Stimulated activated effector memory CD8-positive, alpha-beta T cell treated with anti-CD3 and anti-CD28 coated beads, Interleukin-12 subunit alpha, Interleukin-12 subunit beta, amount 100 ng/mL, for 72 hours (primary cell): Measurements from ENCODE around the gene PAPPA2.

Source experiments
- ATAC-seq: fragments of 150-1000 bp; cut with Tn5 transposase; 2 replicates; pipeline ENCODE4 v1.10.0; 2021
- DNase-seq, 2 donors: peaks; one replicate each; pipeline ENCODE4 v3.0.0; 2021 to 2022; ENCODE audit warnings: low spot score in 2 of 2
- H3K27ac Mint-ChIP-seq: one replicate; pipeline ENCODE4 v1.8.0; 2022; ENCODE audit warnings: mild to moderate bottlenecking, mixed read lengths
- H3K36me3 Mint-ChIP-seq: one replicate; pipeline ENCODE4 v1.8.0; 2022; ENCODE audit warnings: mild to moderate bottlenecking, mixed read lengths
- H3K4me1 Mint-ChIP-seq: one replicate; pipeline ENCODE4 v1.8.0; 2022; ENCODE audit warnings: mixed read lengths
- H3K4me3 Mint-ChIP-seq: one replicate; pipeline ENCODE4 v1.8.0; 2022; ENCODE audit warnings: mild to moderate bottlenecking, mixed read lengths
- H3K9me3 Mint-ChIP-seq: one replicate; pipeline ENCODE4 v1.8.0; 2022; ENCODE audit warnings: mixed read lengths

The PAPPA2 gene

DNA sequence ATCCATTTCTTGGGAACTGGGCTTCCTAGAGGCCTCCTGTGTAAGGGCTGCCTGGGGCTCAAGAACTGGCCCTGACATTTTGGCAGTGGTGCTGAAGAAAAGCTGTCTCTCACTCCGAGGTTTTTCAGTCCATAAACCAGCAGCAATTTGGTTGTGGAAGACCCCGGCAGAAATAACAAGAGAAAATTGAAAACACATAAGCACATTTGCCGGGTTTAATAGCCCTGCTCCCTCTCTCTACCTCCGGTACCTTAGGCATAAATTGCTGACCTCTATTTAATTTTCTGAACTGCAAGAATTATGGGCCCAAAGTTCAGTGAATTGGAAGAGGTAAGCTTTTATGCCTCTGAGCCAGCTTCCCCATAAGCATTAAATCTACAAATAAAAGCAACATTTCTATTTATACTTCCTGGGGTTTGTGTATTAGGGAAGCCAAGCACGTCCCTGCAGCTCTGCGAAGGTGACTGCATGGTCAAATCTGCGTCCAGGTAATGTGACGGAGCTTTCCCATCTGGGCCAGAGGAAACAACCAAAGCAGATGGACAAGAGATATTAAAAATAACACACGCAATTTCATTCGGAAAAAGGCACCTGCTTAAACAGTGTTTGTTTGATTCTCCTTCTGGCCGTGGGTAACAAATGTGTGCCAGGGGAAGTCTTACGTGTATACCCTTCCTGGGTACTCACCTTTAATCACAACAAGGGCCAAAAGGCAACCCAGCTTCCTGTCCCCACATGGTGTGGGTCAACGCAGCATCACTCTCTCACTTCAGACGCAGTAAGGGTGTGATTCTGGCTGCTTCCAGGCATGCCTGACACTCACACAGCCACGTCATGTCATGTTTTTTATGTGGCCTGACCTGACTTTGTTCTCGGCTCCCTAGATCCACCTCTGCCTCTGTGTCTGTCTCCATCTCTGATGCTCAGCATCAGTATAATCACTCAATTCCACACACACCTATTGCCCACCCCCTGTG, 69.2 kb downstream of the PAPPA2 start:
- Mint-ChIP-seq H3K4me3 (no peak overlapping the region), H3K4me1 (no peaks in the 10 kb centered on the region), H3K36me3 (no peaks in the 10 kb centered on the region), H3K27ac (no peak overlapping the region), H3K9me3 (peaks cover 4% of the 10 kb centered on the region)
- ATAC-seq (no peak), DNase-seq (no peak)

DNA sequence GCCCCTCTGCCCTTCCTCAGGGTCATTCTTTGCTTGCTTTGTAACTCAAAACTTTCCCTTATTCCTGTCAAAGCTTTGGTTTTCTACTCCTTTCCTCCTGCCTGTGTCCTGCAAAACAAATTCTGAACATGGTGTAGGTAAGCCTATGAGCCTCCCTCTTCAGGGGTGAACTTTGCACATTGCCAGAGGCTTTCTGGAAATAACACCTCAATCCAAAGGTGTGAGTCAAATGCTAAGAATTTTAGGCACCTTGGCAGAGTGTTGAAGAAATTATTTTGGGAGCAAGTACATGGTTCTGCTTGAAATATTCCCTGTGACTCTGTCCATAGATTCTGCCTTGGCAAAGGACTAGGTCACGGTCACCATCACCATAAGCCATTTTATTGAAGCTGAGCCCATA, 70.0 kb downstream of the PAPPA2 start:
- Mint-ChIP-seq H3K9me3 (peaks cover 7% of the 10 kb centered on the region), H3K36me3 (no peaks in the 10 kb centered on the region), H3K4me1 (no peaks in the 10 kb centered on the region), H3K4me3 (no peak overlapping the region), H3K27ac (no peak overlapping the region)
- DNase-seq, result no peak
- no peak for ATAC-seq

DNA sequence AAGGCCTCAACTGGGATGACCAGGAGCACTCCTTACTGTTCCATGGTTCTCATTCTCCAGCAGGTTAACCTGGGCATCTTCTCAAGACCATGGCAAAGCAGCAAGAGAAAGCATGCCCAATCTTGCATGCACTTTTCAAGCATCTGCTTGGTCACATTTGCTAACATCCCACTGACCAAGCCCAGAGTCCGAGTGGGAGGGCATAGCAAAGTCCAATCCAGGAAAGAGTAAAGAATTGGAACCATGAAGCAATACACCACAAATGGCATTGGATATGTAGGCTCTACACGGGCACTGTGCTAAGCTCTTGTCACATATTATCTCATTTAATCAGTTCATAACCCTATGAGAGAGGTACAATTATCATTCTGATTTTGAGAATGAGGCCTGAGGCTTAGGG, 73.6 kb downstream of the PAPPA2 start:
- no peak overlapping the region for H3K27ac Mint-ChIP-seq
- no peak for ATAC-seq
- H3K4me3 Mint-ChIP-seq, result no peak overlapping the region
- H3K9me3 Mint-ChIP-seq, result peaks cover 7% of the 10 kb centered on the region
- no peak for DNase-seq
- no peaks in the 10 kb centered on the region for H3K4me1 Mint-ChIP-seq
- H3K36me3 Mint-ChIP-seq, result no peaks in the 10 kb centered on the region

DNA sequence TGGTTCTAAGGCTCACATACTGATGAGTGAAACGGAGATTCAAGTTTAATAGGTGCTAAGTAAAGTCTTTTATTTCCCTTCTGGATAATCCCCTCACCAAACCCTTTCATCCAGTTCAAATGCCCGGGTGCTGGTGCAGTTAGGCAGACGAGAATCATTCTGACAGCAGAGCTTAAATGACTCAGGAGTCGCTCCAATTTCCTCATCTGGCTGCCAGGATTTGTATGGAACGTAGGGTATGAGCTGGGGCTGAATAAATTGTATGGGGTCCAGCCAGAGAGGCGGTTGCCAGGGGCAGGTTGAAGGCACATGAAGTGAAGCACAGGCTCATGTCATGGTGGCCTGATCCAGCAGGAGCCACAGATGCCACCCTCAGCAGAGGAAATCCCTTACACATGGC, 76.0 kb downstream of the PAPPA2 start:
- no peaks in the 10 kb centered on the region for H3K36me3 Mint-ChIP-seq
- ATAC-seq (no peak), DNase-seq (no peak)
- no peaks in the 10 kb centered on the region for H3K4me1 Mint-ChIP-seq
- no peak overlapping the region for H3K27ac Mint-ChIP-seq
- peaks cover 13% of the 10 kb centered on the region for H3K9me3 Mint-ChIP-seq
- H3K4me3 Mint-ChIP-seq, result no peak overlapping the region

DNA sequence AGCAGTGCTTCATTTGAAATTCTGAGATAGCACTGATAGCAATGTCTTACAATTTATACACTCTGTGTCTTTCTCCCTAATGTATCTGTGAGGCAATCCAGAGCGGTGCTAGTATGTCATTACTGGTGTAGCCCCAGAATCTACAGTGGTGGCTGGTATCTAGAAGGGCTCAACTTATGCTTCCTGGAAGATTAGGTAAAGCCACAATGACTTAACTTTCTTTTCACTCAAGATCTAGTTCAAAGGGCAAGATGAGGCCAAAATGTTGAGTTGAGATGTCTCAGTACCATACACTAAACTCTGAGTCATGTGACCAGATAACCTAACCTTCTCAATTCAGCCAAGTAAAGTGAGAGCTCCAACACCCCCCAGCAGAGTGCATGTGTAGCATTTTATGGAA, 77.5 kb downstream of the PAPPA2 start:
- no peak for DNase-seq
- Mint-ChIP-seq H3K4me3 (no peak overlapping the region), H3K36me3 (no peaks in the 10 kb centered on the region), H3K4me1 (no peaks in the 10 kb centered on the region), H3K27ac (no peak overlapping the region), H3K9me3 (peaks cover 13% of the 10 kb centered on the region)
- ATAC-seq, result no peak

DNA sequence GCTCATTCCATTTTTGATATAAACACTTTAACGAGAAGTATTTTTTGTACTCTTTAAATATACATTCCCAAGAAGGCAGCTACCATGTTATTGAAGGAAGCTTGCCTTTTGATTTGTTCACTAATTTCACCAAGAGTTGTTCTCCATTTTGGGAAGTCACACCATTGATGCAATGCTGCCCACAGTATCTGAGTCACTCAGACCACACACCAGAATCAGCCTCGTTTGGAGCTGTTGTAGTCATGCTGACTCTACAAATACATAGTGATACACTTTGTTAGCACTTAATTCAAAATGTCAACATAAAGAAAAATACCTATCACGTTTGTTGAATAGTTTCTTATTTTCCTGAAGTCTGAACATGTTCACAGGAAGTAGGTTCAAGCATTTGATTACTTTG, 78.7 kb downstream of the PAPPA2 start:
- no peak overlapping the region for H3K27ac Mint-ChIP-seq
- DNase-seq, result no peak
- no peaks in the 10 kb centered on the region for H3K4me1 Mint-ChIP-seq
- no peaks in the 10 kb centered on the region for H3K36me3 Mint-ChIP-seq
- no peak for ATAC-seq
- no peak overlapping the region for H3K4me3 Mint-ChIP-seq
- H3K9me3 Mint-ChIP-seq, result peaks cover 13% of the 10 kb centered on the region

DNA sequence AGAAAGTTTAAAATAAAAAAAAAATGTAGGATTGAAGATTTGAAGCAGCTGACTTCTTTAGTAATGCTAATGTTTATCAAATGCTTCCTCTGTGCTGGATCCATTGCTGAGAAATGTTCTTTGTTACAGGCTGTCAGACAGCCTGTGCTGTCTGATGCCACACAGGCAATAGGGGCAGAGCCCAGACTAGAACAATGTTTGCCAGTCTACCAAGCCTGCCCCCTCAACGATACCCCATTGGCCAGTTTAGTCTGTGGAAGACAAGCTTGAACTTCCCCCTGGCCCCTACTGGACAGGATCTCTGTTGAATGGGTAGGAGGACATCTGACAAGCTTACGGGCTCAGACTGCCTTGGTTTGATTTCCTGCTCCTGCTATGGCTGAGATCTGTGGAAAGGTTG, 79.4 kb downstream of the PAPPA2 start:
- no peak for ATAC-seq
- H3K4me3 Mint-ChIP-seq, result no peak overlapping the region
- H3K9me3 Mint-ChIP-seq, result peaks cover 13% of the 10 kb centered on the region
- H3K27ac Mint-ChIP-seq, result no peak overlapping the region
- DNase-seq, result no peak
- H3K36me3 Mint-ChIP-seq, result no peaks in the 10 kb centered on the region
- H3K4me1 Mint-ChIP-seq, result no peaks in the 10 kb centered on the region

DNA sequence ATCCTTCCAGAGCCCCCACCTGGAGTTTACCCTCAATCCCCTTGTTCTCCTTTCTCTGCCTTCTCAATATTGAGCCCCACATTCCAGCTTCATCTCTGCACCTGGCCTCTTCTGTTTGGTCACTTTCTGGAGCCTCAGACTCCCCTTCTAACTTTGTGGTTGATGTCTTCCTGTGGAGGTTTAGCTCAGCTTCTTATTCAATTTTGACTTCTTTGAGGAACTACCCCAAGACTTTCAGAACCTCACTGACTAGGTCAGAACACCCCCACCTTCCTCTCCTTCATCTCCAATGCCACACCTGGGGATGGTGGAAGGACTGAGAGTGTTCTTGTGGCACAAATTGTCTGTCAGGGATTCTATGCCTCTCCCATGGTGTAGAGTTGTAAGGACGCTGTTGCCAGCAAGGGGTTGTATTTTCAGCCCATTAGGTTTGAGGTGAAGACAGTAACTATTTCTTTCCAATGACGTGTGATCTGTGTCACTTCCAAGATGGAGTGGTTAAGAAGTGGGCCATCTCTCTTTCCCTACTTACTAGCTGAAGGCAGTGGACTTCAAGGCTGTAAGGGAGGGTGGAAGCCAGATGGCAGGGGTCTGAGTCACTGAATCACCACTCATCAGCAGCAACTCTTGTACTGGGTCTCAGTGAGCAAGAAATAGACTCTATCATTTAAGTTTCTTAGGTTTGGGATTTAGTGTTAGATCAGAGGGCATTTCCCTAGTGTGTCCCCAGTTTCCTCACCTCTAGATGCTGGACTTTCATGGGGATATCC, 80.6 kb downstream of the PAPPA2 start:
- ATAC-seq, result no peak
- Mint-ChIP-seq H3K36me3 (no peaks in the 10 kb centered on the region), H3K4me1 (no peaks in the 10 kb centered on the region), H3K27ac (no peak overlapping the region), H3K4me3 (no peak overlapping the region), H3K9me3 (peaks cover 7% of the 10 kb centered on the region)
- DNase-seq, result no peak

DNA sequence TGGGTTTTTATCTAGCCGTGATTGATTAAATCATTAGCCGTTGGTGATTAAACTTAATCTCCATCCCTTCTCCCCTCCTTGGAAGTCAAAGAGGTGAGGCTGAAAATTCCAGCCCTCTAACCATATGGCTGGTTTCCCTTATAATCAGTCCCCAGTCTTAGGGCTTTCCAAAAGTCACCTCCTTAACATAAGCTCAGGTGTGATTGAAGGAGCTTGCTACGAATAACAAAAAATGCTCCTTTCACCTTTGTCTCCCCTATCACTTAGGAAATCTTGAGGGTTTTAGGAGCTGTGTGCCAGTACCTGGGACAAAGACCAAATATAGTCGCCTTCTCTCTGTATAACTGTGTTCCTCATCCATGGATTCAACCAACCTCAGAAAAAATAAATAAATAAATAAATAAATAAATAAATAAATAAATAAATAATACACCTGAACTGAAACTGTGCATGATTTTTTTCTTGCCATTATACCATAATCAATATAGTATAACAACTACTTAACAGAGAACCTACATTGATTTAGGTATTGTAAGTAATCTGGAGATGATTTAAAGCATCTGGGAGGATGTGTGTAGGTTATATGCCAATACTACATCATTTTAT, 82.2 kb downstream of the PAPPA2 start:
- Mint-ChIP-seq H3K36me3 (no peaks in the 10 kb centered on the region), H3K9me3 (peaks cover 6% of the 10 kb centered on the region), H3K27ac (no peak overlapping the region), H3K4me3 (no peak overlapping the region), H3K4me1 (no peaks in the 10 kb centered on the region)
- ATAC-seq (no peak), DNase-seq (no peak)

DNA sequence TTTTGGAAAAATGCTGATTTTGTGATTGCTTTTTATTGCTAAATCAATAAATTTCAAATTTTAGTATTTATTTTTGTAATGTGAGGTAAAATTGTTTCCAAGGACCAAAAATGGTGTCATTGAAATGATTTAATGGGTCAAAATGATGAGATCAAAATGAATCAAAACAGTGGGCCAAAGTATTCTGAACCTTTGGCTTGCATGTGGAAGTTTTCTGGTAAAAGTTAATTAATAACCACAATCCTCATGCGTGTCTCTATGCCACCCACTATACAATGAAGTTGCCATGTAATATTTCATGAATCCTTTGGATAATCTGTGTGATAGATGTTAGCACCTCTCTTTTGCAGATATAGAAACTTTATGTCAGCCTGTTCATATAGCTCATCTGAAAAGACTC, 83.8 kb downstream of the PAPPA2 start:
- H3K4me1 Mint-ChIP-seq, result no peaks in the 10 kb centered on the region
- H3K27ac Mint-ChIP-seq, result no peak overlapping the region
- H3K4me3 Mint-ChIP-seq, result no peak overlapping the region

DNA sequence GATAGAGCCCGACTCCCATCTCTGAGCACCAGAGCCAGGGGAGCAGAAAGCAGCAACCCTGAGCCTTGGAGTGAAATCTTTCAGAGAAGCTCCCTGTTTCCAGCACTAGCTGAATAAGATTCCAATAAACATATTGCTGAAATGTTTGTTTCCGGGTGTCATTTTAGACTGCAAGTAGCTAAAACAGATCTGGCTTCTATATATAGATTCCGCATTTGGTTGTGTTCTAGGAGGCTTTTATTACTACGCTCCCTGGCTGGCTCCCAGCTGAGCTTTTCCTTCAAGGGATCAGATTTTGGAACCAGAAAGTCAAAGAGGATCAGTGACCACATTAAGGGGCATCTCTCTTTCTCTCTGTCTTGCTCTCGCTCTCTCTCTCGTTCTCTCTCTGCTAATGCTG, 88.2 kb downstream of the PAPPA2 start:
- Mint-ChIP-seq H3K27ac (no peak overlapping the region), H3K36me3 (no peaks in the 10 kb centered on the region), H3K9me3 (no peaks in the 10 kb centered on the region), H3K4me3 (no peak overlapping the region), H3K4me1 (no peaks in the 10 kb centered on the region)
- DNase-seq (no peak), ATAC-seq (no peak)

More for the DNA sequence above, 83.8 kb downstream of the PAPPA2 start:
- DNase-seq, result no peak
- Mint-ChIP-seq H3K36me3 (no peaks in the 10 kb centered on the region), H3K9me3 (peaks cover 6% of the 10 kb centered on the region)
- ATAC-seq, result no peak

DNA sequence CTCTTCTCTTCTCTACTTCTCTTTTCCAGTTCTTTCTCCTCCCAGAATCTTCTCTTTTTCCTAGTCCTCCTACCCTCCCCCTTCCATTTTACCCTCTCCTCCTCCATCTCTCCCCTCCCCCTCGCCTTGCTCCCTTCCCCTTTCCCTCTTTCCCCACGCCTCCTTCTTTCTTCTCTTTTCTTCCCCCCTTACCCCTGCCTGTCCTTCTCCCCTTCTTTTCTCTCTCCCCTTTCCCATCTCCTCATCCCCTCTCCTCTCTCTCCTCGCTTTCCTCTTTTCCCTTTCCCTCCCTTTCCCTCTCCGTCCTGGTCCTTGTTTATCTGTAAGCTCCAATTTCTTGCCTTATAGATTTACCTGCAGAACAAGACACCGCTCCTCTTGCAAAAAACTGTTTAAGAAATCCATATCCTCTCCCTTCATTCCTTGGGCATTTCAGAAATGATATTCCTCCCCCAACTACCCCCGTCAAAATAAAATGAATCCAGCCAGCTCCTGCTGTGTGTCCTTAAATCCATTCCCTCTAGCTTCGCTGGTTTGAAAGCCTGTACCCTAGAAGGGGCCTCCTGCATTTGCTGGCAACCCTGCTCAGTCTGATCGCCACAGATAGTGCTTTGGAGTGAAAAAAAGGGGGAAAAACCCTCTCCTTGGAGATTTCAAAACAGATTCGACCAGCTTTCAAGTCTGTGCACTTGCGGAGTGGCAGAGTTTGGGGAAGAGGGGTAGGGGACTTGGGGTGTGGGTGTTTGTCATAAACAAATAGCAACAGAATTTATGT, 89.4 kb downstream of the PAPPA2 start:
- Mint-ChIP-seq H3K36me3 (no peaks in the 10 kb centered on the region), H3K4me1 (no peaks in the 10 kb centered on the region), H3K9me3 (no peaks in the 10 kb centered on the region), H3K4me3 (no peak overlapping the region), H3K27ac (no peak overlapping the region)
- DNase-seq, result no peak
- ATAC-seq, result no peak

DNA sequence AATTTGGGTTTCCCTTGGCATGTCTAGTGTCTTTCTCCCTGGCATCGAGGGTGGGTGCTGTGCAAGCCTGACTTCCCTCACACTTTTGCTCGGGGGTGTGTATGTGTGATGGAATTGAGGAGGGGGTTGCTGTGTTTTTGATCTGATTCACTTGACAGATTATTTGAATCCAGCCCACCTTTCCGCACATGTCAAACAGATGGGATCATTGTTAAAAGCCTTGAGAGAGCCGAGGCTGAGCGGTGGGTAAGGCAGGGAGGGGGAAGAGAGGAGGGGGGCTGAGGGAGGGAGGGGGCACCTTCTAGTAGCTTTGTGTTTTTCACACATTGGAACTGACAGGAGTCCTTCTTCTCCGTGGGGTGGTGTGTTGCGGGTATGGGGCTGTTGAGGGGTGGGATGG, 90.0 kb downstream of the PAPPA2 start:
- H3K27ac Mint-ChIP-seq, result no peak overlapping the region
- H3K36me3 Mint-ChIP-seq, result no peaks in the 10 kb centered on the region

DNA sequence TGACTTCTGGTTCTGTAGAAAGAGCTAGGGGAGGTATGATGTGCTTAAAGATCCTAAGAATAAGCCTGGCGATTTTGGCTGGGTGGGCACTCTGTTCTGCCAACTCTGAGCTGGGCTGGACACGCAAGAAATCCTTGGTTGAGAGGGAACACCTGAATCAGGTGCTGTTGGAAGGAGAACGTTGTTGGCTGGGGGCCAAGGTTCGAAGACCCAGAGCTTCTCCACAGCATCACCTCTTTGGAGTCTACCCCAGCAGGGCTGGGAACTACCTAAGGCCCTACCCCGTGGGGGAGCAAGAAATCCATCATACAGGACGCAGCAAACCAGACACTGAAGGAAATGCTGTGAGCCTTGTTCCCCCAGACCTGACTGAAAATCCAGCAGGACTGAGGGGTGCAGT, 93.3 kb downstream of the PAPPA2 start:
- Mint-ChIP-seq H3K27ac (no peak overlapping the region), H3K36me3 (no peaks in the 10 kb centered on the region), H3K4me1 (no peaks in the 10 kb centered on the region), H3K9me3 (no peaks in the 10 kb centered on the region), H3K4me3 (no peak overlapping the region)
- no peak for ATAC-seq
- no peak for DNase-seq

More for the DNA sequence above, 90.0 kb downstream of the PAPPA2 start:
- no peak for DNase-seq
- Mint-ChIP-seq H3K9me3 (no peaks in the 10 kb centered on the region), H3K4me1 (no peaks in the 10 kb centered on the region), H3K4me3 (no peak overlapping the region)
- ATAC-seq, result no peak
